Neural progenitor cell (in vitro differentiated cells): ENCODE measurements around the gene PTP4A2. TPM values are rescaled to one million over a fixed set of nuclear protein-coding genes. Genes with fewer than 3 reads are reported as not detected.
A peak's percentile ranks its signal among the peaks of the same experiment; 100 is the strongest.

ENCODE experiments used
- DNase-seq: peaks from one replicate; pipeline ENCODE4 v3.0.0-alpha.2; 2016; ENCODE audit warnings: low spot score
- H2AFZ ChIP-seq: fragments of 200-600 bp; sonication (generic); replicated peaks from 2 replicates; pipeline ENCODE4 v1.6.1; 2016; ENCODE audit warnings: antibody characterized with exemption
- H3F3A ChIP-seq: fragments of 200-600 bp; sonication (generic); 2 replicates; pipeline ENCODE4 v1.6.1; 2016; ENCODE audit warnings: antibody characterized with exemption, low read depth
- H3K27ac ChIP-seq: fragments of 200-600 bp; sonication (generic); 2 replicates; pipeline ENCODE4 v1.5.1; 2016; ENCODE audit warnings: mild to moderate bottlenecking
- H3K27me3 ChIP-seq: fragments of 200-600 bp; sonication (generic); 2 replicates; pipeline ENCODE4 v1.6.1; 2016; ENCODE audit warnings: mild to moderate bottlenecking, moderate library complexity
- H3K36me3 ChIP-seq: fragments of 200-600 bp; sonication (generic); 2 replicates; pipeline ENCODE4 v1.5.1; 2016
- H3K4me1 ChIP-seq: fragments of 200-600 bp; sonication (generic); 2 replicates; pipeline ENCODE4 v1.6.1; 2016; ENCODE audit warnings: mixed run types
- H3K4me2 ChIP-seq: fragments of 200-600 bp; sonication (generic); 2 replicates; pipeline ENCODE4 v1.6.1; 2016
- H3K4me3 ChIP-seq: fragments of 200-600 bp; sonication (generic); 2 replicates; pipeline ENCODE4 v1.5.1; 2016
- H3K79me2 ChIP-seq: fragments of 200-600 bp; sonication (generic); 2 replicates; pipeline ENCODE4 v1.6.1; 2016; ENCODE audit warnings: low read depth
- H3K9ac ChIP-seq: fragments of 200-600 bp; sonication (generic); 2 replicates; pipeline ENCODE4 v1.6.1; 2016
- H3K9me3 ChIP-seq: fragments of 200-600 bp; sonication (generic); 2 replicates; pipeline ENCODE4 v1.5.1; 2016; ENCODE audit warnings: low read depth
- H4K20me1 ChIP-seq: fragments of 200-600 bp; sonication (generic); 2 replicates; pipeline ENCODE4 v1.6.1; 2016; ENCODE audit warnings: low read depth
- H3K27ac Mint-ChIP-seq: 3 replicates; pipeline ENCODE4 v1.8.0; 2021; ENCODE audit warnings: mixed read lengths
- H3K27me3 Mint-ChIP-seq: 2 replicates; pipeline ENCODE4 v1.8.0; 2022; ENCODE audit warnings: low read depth, mild to moderate bottlenecking, inconsistent platforms, moderate library complexity, mixed read lengths; ENCODE audit not compliant: insufficient read depth
- H3K36me3 Mint-ChIP-seq: 3 replicates; pipeline ENCODE4 v1.8.0; 2021; ENCODE audit warnings: mixed read lengths
- H3K4me1 Mint-ChIP-seq: 3 replicates; pipeline ENCODE4 v1.8.0; 2021; ENCODE audit warnings: mixed read lengths
- H3K4me3 Mint-ChIP-seq: 3 replicates; pipeline ENCODE4 v1.8.0; 2021; ENCODE audit warnings: mild to moderate bottlenecking, moderate library complexity, mixed read lengths
- H3K9me3 Mint-ChIP-seq: 3 replicates; pipeline ENCODE4 v1.8.0; 2020; ENCODE audit warnings: mixed read lengths
- EZH2 ChIP-seq: fragments of 200-600 bp; sonication (generic); IDR thresholded peaks from 2 replicates; pipeline ENCODE4 v1.6.1; 2017; ENCODE audit warnings: antibody characterized with exemption, mild to moderate bottlenecking, moderate library complexity
- EZH2phosphoT487 ChIP-seq: fragments of 200-600 bp; sonication (generic); IDR thresholded peaks from 2 replicates; pipeline ENCODE4 v1.6.1; 2017; ENCODE audit warnings: antibody characterized with exemption
- total RNA-seq: library from RNA; depleted of rRNA; stranded (reverse); fragments of >200 nt; gene quantifications from 2 replicates; pipeline ENCODE4 v1.2.3, GENCODE V29; 2015; ENCODE audit warnings: low replicate concordance
- TF ChIP-seq, protein P1 (sequence below): fragments of 200-600 bp; sonication (generic); IDR thresholded peaks from 2 replicates; pipeline ENCODE4 v1.5.1; 2017; ENCODE audit warnings: antibody characterized with exemption, mild to moderate bottlenecking

Gene PTP4A2
- total RNA-seq, 1 donor from 2014 or later: 540 TPM

DNA sequence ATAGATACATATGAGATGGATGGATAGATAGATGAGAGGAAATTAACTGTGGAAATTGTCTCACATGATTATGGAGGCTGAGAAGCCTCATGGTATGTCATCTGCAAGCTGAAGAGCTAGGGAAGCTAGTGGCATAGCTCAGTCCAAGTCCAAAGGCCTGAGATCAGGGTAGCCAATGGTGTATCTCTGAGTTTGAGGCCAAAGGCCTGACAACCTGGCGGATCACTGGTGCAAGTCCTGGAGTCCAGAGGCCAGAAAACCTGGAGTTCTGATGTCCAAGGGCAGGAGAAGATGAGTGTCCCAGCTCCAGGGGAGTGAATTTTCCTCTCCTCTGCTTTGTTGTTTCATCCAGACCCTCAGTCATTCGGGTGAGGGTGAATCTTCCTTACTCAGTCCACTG, 78.4 kb downstream of the PTP4A2 start:
- Histone ChIP-seq H2AFZ (no peak overlapping the region), H3K4me1 (no peaks in the 10 kb centered on the region), H3K9ac (no peak overlapping the region), H3K4me3 (no peak overlapping the region), H3K27me3 (no peaks in the 10 kb centered on the region), H4K20me1 (no peaks in the 10 kb centered on the region), H3F3A (no peaks in the 10 kb centered on the region), H3K36me3 (no peaks in the 10 kb centered on the region), H3K27ac (no peak overlapping the region), H3K4me2 (no peak overlapping the region), H3K9me3 (no peaks in the 10 kb centered on the region), H3K79me2 (no peaks in the 10 kb centered on the region)
- peaks cover 3% of the 10 kb centered on the region for H3K27me3 Mint-ChIP-seq
- no peaks in the 10 kb centered on the region for H3K36me3 Mint-ChIP-seq
- TF ChIP-seq EZH2 (no peak), EZH2phosphoT487 (no peak)
- TF ChIP-seq, protein P1, sequence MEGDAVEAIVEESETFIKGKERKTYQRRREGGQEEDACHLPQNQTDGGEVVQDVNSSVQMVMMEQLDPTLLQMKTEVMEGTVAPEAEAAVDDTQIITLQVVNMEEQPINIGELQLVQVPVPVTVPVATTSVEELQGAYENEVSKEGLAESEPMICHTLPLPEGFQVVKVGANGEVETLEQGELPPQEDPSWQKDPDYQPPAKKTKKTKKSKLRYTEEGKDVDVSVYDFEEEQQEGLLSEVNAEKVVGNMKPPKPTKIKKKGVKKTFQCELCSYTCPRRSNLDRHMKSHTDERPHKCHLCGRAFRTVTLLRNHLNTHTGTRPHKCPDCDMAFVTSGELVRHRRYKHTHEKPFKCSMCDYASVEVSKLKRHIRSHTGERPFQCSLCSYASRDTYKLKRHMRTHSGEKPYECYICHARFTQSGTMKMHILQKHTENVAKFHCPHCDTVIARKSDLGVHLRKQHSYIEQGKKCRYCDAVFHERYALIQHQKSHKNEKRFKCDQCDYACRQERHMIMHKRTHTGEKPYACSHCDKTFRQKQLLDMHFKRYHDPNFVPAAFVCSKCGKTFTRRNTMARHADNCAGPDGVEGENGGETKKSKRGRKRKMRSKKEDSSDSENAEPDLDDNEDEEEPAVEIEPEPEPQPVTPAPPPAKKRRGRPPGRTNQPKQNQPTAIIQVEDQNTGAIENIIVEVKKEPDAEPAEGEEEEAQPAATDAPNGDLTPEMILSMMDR: no peak
- no peaks in the 10 kb centered on the region for H3K4me1 Mint-ChIP-seq
- no peak overlapping the region for H3K27ac Mint-ChIP-seq
- no peak for DNase-seq
- no peak overlapping the region for H3K4me3 Mint-ChIP-seq
- H3K9me3 Mint-ChIP-seq: no peaks in the 10 kb centered on the region

DNA sequence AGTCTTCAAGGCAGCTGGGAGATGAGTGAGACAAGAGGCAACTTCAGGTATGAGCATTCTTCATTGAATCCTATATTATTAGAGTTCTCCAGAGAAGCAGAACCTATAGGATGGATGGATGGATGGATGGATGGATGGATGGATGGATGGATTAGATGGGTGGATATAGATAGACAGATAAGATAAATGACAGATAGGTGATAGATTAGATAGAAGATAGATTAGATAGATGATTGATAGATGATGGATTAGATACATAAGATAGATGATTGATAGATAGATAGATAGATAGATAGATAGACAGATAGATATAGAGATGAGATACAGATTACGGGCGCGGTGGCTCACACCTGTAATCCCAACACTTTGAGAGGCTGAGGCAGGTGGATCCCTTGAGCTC, 79.1 kb downstream of the PTP4A2 start:
- no peaks in the 10 kb centered on the region for H3K4me1 ChIP-seq
- H3K79me2 ChIP-seq: no peaks in the 10 kb centered on the region
- no peaks in the 10 kb centered on the region for H4K20me1 ChIP-seq
- Mint-ChIP-seq H3K36me3 (no peaks in the 10 kb centered on the region), H3K27ac (no peak overlapping the region), H3K27me3 (peaks cover 3% of the 10 kb centered on the region), H3K4me3 (no peak overlapping the region), H3K9me3 (no peaks in the 10 kb centered on the region), H3K4me1 (no peaks in the 10 kb centered on the region)
- H3K9ac ChIP-seq: no peak overlapping the region
- DNase-seq: no peak
- no peaks in the 10 kb centered on the region for H3F3A ChIP-seq
- H3K9me3 ChIP-seq: no peaks in the 10 kb centered on the region
- no peak overlapping the region for H3K4me2 ChIP-seq
- H3K27me3 ChIP-seq: no peaks in the 10 kb centered on the region
- no peaks in the 10 kb centered on the region for H3K36me3 ChIP-seq
- TF ChIP-seq EZH2phosphoT487 (no peak), EZH2 (no peak)
- TF ChIP-seq, protein P1: no peak
- no peak overlapping the region for H3K4me3 ChIP-seq
- H3K27ac ChIP-seq: no peak overlapping the region
- no peak overlapping the region for H2AFZ ChIP-seq

DNA sequence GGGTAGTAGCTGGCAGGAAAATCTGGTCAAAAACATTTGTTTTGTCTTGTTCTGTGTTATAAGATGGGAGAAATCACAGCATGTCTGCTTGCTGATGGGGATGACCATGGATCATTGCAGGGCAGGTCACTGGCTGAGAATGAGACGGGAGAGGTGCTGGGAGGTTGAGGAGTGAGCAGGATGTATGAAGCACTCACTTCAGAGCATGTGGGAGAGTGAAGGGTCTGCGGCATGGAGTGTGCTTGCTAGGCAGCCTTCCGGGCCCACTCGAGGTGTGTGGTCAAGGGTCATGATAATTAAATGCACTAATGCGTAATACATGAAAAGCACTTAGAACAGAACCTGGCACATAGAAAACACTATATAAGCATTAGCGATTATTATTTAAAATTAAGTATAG, 80.3 kb downstream of the PTP4A2 start:
- Mint-ChIP-seq H3K9me3 (no peaks in the 10 kb centered on the region), H3K36me3 (no peaks in the 10 kb centered on the region), H3K4me1 (no peaks in the 10 kb centered on the region), H3K4me3 (no peak overlapping the region), H3K27me3 (peaks cover 3% of the 10 kb centered on the region), H3K27ac (no peak overlapping the region)
- Histone ChIP-seq H3K9ac (no peak overlapping the region), H2AFZ (peak overlapping the region; percentile 26), H3F3A (no peaks in the 10 kb centered on the region), H3K27me3 (no peaks in the 10 kb centered on the region), H3K79me2 (no peaks in the 10 kb centered on the region), H3K27ac (no peak overlapping the region), H3K4me2 (no peak overlapping the region), H4K20me1 (no peaks in the 10 kb centered on the region), H3K36me3 (no peaks in the 10 kb centered on the region), H3K9me3 (no peaks in the 10 kb centered on the region), H3K4me1 (no peaks in the 10 kb centered on the region), H3K4me3 (no peak overlapping the region)
- TF ChIP-seq, protein P1: no peak
- no peak for TF ChIP-seq EZH2
- no peak for TF ChIP-seq EZH2phosphoT487
- DNase-seq: no peak

Other genes with a start within 250 kb of the PTP4A2 start
- 0.22 and 7.0 TPM in 2 replicates for gene COL16A1, start 234.4 kb downstream of the PTP4A2 start, total RNA-seq
- gene ADGRB2, start 174.0 kb downstream of the PTP4A2 start, total RNA-seq: 7.1 and 21.2 TPM in 2 replicates
- gene SPOCD1, start 122.3 kb downstream of the PTP4A2 start, total RNA-seq: 1.4 and 3.1 TPM in 2 replicates
- gene KHDRBS1, start 75.5 kb upstream of the PTP4A2 start, total RNA-seq: 159 and 201 TPM in 2 replicates
- gene TMEM39B, start 134.6 kb upstream of the PTP4A2 start, total RNA-seq: 2.3 and 11.7 TPM in 2 replicates
- 58.5 and 69.3 TPM in 2 replicates for gene KPNA6, start 169.7 kb upstream of the PTP4A2 start, total RNA-seq
- 37.2 and 51.0 TPM in 2 replicates for gene TXLNA, start 241.3 kb upstream of the PTP4A2 start, total RNA-seq